ENCODE results near the gene P2RX5.

Gene P2RX5

GRCh38 chr17:3681565-3681964 lies 14.4 kb downstream of the P2RX5 start:
- Histone ChIP-seq H3K27me3 (ENCODE audit: insufficient read depth, low read length, poor library complexity, severe bottlenecking) (no peaks in the 10 kb centered on the region), H4K20me1 (ENCODE audit: insufficient read depth, low read length, poor library complexity, severe bottlenecking) (no peaks in the 10 kb centered on the region), H3F3A (ENCODE audit: low read depth) (no peaks in the 10 kb centered on the region)

GRCh38 chr17:3681057-3681456 lies 14.9 kb downstream of the P2RX5 start:
- TF ChIP-seq, protein P1, sequence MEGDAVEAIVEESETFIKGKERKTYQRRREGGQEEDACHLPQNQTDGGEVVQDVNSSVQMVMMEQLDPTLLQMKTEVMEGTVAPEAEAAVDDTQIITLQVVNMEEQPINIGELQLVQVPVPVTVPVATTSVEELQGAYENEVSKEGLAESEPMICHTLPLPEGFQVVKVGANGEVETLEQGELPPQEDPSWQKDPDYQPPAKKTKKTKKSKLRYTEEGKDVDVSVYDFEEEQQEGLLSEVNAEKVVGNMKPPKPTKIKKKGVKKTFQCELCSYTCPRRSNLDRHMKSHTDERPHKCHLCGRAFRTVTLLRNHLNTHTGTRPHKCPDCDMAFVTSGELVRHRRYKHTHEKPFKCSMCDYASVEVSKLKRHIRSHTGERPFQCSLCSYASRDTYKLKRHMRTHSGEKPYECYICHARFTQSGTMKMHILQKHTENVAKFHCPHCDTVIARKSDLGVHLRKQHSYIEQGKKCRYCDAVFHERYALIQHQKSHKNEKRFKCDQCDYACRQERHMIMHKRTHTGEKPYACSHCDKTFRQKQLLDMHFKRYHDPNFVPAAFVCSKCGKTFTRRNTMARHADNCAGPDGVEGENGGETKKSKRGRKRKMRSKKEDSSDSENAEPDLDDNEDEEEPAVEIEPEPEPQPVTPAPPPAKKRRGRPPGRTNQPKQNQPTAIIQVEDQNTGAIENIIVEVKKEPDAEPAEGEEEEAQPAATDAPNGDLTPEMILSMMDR (conservative IDR thresholded peaks at IDR 0.05; ENCODE audit: low read length): no peak
- TF ChIP-seq EZH2phosphoT487 (IDR thresholded peaks at IDR 0.05; ENCODE audit: borderline replicate concordance): no peak
- H3K36me3 ChIP-seq (ENCODE audit: insufficient read depth, low read length): peaks cover 5% of the 10 kb centered on the region; the same call in 1 of the 2 replicates

More at GRCh38 chr17:3681565-3681964, 14.4 kb downstream of the P2RX5 start:
- H3K79me2 ChIP-seq (ENCODE audit: insufficient read depth, low read length): no peaks in the 10 kb centered on the region
- no peak overlapping the region for H3K4me2 ChIP-seq (ENCODE audit: low read depth, low read length, poor library complexity, severe bottlenecking)
- H3K36me3 ChIP-seq (ENCODE audit: insufficient read depth, low read length): peaks cover 5% of the 10 kb centered on the region; the same call in 1 of the 2 replicates
- H3K4me3 ChIP-seq (ENCODE audit: low read length, poor library complexity, severe bottlenecking): no peak overlapping the region
- no peaks in the 10 kb centered on the region for H3K4me1 ChIP-seq (ENCODE audit: insufficient read depth, low read length, poor library complexity, severe bottlenecking)
- H3K9me2 ChIP-seq (replicated peaks; ENCODE audit: low read depth, low read length): no peaks in the 10 kb centered on the region
- no peaks in the 10 kb centered on the region for H3K9me3 ChIP-seq (ENCODE audit: insufficient read depth, low read depth, low read length)
- H3K9ac ChIP-seq (ENCODE audit: low read depth, low read length, poor library complexity, severe bottlenecking): no peak overlapping the region
- TF ChIP-seq, protein P1 (conservative IDR thresholded peaks at IDR 0.05; ENCODE audit: low read length): no peak
- no peak for TF ChIP-seq EZH2phosphoT487 (IDR thresholded peaks at IDR 0.05; ENCODE audit: borderline replicate concordance)
- no peak overlapping the region for H2AFZ ChIP-seq (ENCODE audit: low read length)

GRCh38 chr17:3679531-3680126 lies 16.3 kb downstream of the P2RX5 start:
- Histone ChIP-seq H3K79me2 (ENCODE audit: insufficient read depth, low read length) (no peaks in the 10 kb centered on the region), H3K4me2 (ENCODE audit: low read depth, low read length, poor library complexity, severe bottlenecking) (no peak overlapping the region), H3K9me3 (ENCODE audit: insufficient read depth, low read depth, low read length) (no peaks in the 10 kb centered on the region), H2AFZ (ENCODE audit: low read length) (no peak overlapping the region), H3K9me2 (replicated peaks; ENCODE audit: low read depth, low read length) (no peaks in the 10 kb centered on the region), H3F3A (ENCODE audit: low read depth) (no peaks in the 10 kb centered on the region), H3K4me3 (ENCODE audit: low read length, poor library complexity, severe bottlenecking) (no peak overlapping the region), H4K20me1 (ENCODE audit: insufficient read depth, low read length, poor library complexity, severe bottlenecking) (no peaks in the 10 kb centered on the region), H3K4me1 (ENCODE audit: insufficient read depth, low read length, poor library complexity, severe bottlenecking) (no peaks in the 10 kb centered on the region), H3K36me3 (ENCODE audit: insufficient read depth, low read length) (peaks cover 5% of the 10 kb centered on the region; the same call in 1 of the 2 replicates), H3K27me3 (ENCODE audit: insufficient read depth, low read length, poor library complexity, severe bottlenecking) (no peaks in the 10 kb centered on the region), H3K9ac (ENCODE audit: low read depth, low read length, poor library complexity, severe bottlenecking) (no peak overlapping the region)
- TF ChIP-seq EZH2phosphoT487 (IDR thresholded peaks at IDR 0.05; ENCODE audit: borderline replicate concordance): no peak
- TF ChIP-seq, protein P1 (conservative IDR thresholded peaks at IDR 0.05; ENCODE audit: low read length): no peak

More at GRCh38 chr17:3681057-3681456, 14.9 kb downstream of the P2RX5 start:
- H3K79me2 ChIP-seq (ENCODE audit: insufficient read depth, low read length): no peaks in the 10 kb centered on the region
- H3K4me1 ChIP-seq (ENCODE audit: insufficient read depth, low read length, poor library complexity, severe bottlenecking): no peaks in the 10 kb centered on the region
- H3K4me2 ChIP-seq (ENCODE audit: low read depth, low read length, poor library complexity, severe bottlenecking): no peak overlapping the region
- no peaks in the 10 kb centered on the region for H3F3A ChIP-seq (ENCODE audit: low read depth)
- H3K27me3 ChIP-seq (ENCODE audit: insufficient read depth, low read length, poor library complexity, severe bottlenecking): no peaks in the 10 kb centered on the region
- H3K4me3 ChIP-seq (ENCODE audit: low read length, poor library complexity, severe bottlenecking): no peak overlapping the region
- no peaks in the 10 kb centered on the region for H3K9me3 ChIP-seq (ENCODE audit: insufficient read depth, low read depth, low read length)
- no peaks in the 10 kb centered on the region for H4K20me1 ChIP-seq (ENCODE audit: insufficient read depth, low read length, poor library complexity, severe bottlenecking)
- H3K9me2 ChIP-seq (replicated peaks; ENCODE audit: low read depth, low read length): no peaks in the 10 kb centered on the region
- no peak overlapping the region for H2AFZ ChIP-seq (ENCODE audit: low read length)
- no peak overlapping the region for H3K9ac ChIP-seq (ENCODE audit: low read depth, low read length, poor library complexity, severe bottlenecking)

All from Loucy (cell line).